HL-60 (cell line): ENCODE data around the gene WWP2.

Experiments used
- DNase-seq, 2 experiments: peaks; one replicate each; pipeline ENCODE4 v3.0.0-alpha.2; 2010 to 2020; ENCODE audit warnings: low read depth in 1 of 2, low spot score in 1 of 2
- H3K27ac ChIP-seq: fragments of 250-450 bp; sonication (Bioruptor Pico); replicated peaks from 2 replicates; pipeline ENCODE4 v1.5.1; 2020; ENCODE audit warnings: mild to moderate bottlenecking, moderate library complexity
- H3K27me3 ChIP-seq: fragments of 250-450 bp; sonication (Bioruptor Pico); 2 replicates; pipeline ENCODE4 v1.5.1; 2021; ENCODE audit warnings: mild to moderate bottlenecking, moderate library complexity; ENCODE audit not compliant: insufficient read depth, poor library complexity, severe bottlenecking
- H3K4me3 ChIP-seq: replicated peaks from 2 replicates; pipeline ENCODE4 v1.5.1; 2011; ENCODE audit warnings: mild to moderate bottlenecking, control low read depth, low read length; ENCODE audit not compliant: insufficient read depth
- CTCF ChIP-seq: IDR thresholded peaks from one replicate; pipeline ENCODE4 v1.5.1; 2011; ENCODE audit warnings: low read length, control low read depth, inconsistent platforms; ENCODE audit not compliant: insufficient read depth
- GABPA ChIP-seq: IDR thresholded peaks from 2 replicates; pipeline ENCODE4 v1.6.1; 2012; ENCODE audit warnings: low read depth
- POLR2AphosphoS5 ChIP-seq: IDR thresholded peaks from 2 replicates; pipeline ENCODE4 v1.6.1; 2012; ENCODE audit warnings: low read depth
- REST ChIP-seq: IDR thresholded peaks from 2 replicates; pipeline ENCODE4 v1.6.1; 2012; ENCODE audit warnings: low read depth; ENCODE audit not compliant: insufficient replicate concordance
- SPI1 ChIP-seq: IDR thresholded peaks from 2 replicates; pipeline ENCODE4 v1.6.1; 2012; ENCODE audit warnings: low read depth, mild to moderate bottlenecking, borderline replicate concordance

Gene WWP2

GRCh38 chr16:69935278-69935711 lies 173.2 kb downstream of the WWP2 start:
- DNase-seq: no peak
- Histone ChIP-seq H3K4me3 (no peak overlapping the region), H3K27me3 (no peaks in the 10 kb centered on the region), H3K27ac (no peak overlapping the region)
- no peak for TF ChIP-seq SPI1
- no peak for TF ChIP-seq CTCF
- TF ChIP-seq REST: no peak
- TF ChIP-seq POLR2AphosphoS5: no peak
- no peak for TF ChIP-seq GABPA

- H3K4me3 ChIP-seq: no peak overlapping the region
- DNase-seq: no peak
- H3K27me3 ChIP-seq: no peaks in the 10 kb centered on the region
- TF ChIP-seq GABPA (no peak), SPI1 (no peak), REST (no peak), CTCF (no peak), POLR2AphosphoS5 (no peak)
- H3K27ac ChIP-seq: no peak overlapping the region
These were observed 173.6 kb downstream of the WWP2 start for GRCh38 chr16:69935740-69936139.

- DNase-seq: no peak
- Histone ChIP-seq H3K27me3 (no peaks in the 10 kb centered on the region), H3K4me3 (no peak overlapping the region), H3K27ac (no peak overlapping the region)
- TF ChIP-seq POLR2AphosphoS5 (no peak), SPI1 (no peak), CTCF (no peak), REST (no peak), GABPA (no peak)
These were observed 174.1 kb downstream of the WWP2 start for GRCh38 chr16:69936252-69936651.
